ENCODE data around the gene PDE4DIP.
"Not testable (repeated sequence)": the region's sequence is repeated elsewhere in the genome, so short reads cannot be mapped to it uniquely, and the experiment has no call there.

Gene PDE4DIP

GRCh38 chr1:148869634-148869961 lies 25.4 kb downstream of the PDE4DIP start:
- DNase-seq: not testable (repeated sequence)

GRCh38 chr1:148874408-148875388 lies 30.5 kb downstream of the PDE4DIP start:
- DNase-seq: not testable (repeated sequence)

GRCh38 chr1:148879812-148880416 lies 35.7 kb downstream of the PDE4DIP start:
- DNase-seq: not testable (repeated sequence)

GRCh38 chr1:148881261-148881660 lies 37.0 kb downstream of the PDE4DIP start:
- DNase-seq: not testable (repeated sequence)

- not testable (repeated sequence) for DNase-seq
These were observed 41.0 kb downstream of the PDE4DIP start for GRCh38 chr1:148885219-148885618.

- DNase-seq: not testable (repeated sequence)
These were observed 42.1 kb downstream of the PDE4DIP start for GRCh38 chr1:148886293-148886692.

GRCh38 chr1:148888597-148888996 lies 44.4 kb downstream of the PDE4DIP start:
- DNase-seq: not testable (repeated sequence)

- not testable (repeated sequence) for DNase-seq
These were observed 45.2 kb downstream of the PDE4DIP start for GRCh38 chr1:148889267-148890074.

GRCh38 chr1:148890075-148890568 lies 45.9 kb downstream of the PDE4DIP start:
- not testable (repeated sequence) for DNase-seq

- DNase-seq: not testable (repeated sequence)
These were observed 50.4 kb downstream of the PDE4DIP start for GRCh38 chr1:148894360-148895352.

- not testable (repeated sequence) for DNase-seq
These were observed 55.8 kb downstream of the PDE4DIP start for GRCh38 chr1:148900026-148900425.

- not testable (repeated sequence) for DNase-seq
These were observed 56.5 kb downstream of the PDE4DIP start for GRCh38 chr1:148900691-148901090.

GRCh38 chr1:148901150-148901952 lies 57.1 kb downstream of the PDE4DIP start:
- not testable (repeated sequence) for DNase-seq

- not testable (repeated sequence) for DNase-seq
These were observed 57.7 kb downstream of the PDE4DIP start for GRCh38 chr1:148901953-148902341.

- not testable (repeated sequence) for DNase-seq
These were observed 65.1 kb downstream of the PDE4DIP start for GRCh38 chr1:148909219-148909826.

GRCh38 chr1:148911303-148911928 lies 67.2 kb downstream of the PDE4DIP start:
- DNase-seq: not testable (repeated sequence)

- not testable (repeated sequence) for DNase-seq
These were observed 72.0 kb downstream of the PDE4DIP start for GRCh38 chr1:148916222-148916621.

- DNase-seq: not testable (repeated sequence)
These were observed 72.6 kb downstream of the PDE4DIP start for GRCh38 chr1:148916695-148917348.

All from hypothalamus (tissue), 51 donors.